Globus pallidus (tissue), 1 donor: ENCODE data around the gene ACTL8.

Source experiments
- DNase-seq: peaks from one replicate; pipeline ENCODE4 v3.0.0-alpha.2; 2015; ENCODE audit warnings: low spot score

Gene ACTL8

GRCh38 chr1:17845583-17845982 is 90.5 kb downstream of the ACTL8 start:
- no peak for DNase-seq

- no peak for DNase-seq
Measured at GRCh38 chr1:17846341-17846740, 91.2 kb downstream of the ACTL8 start.

GRCh38 chr1:17847111-17847510 is 92.0 kb downstream of the ACTL8 start:
- no peak for DNase-seq

- no peak for DNase-seq
Measured at GRCh38 chr1:17849216-17849615, 94.1 kb downstream of the ACTL8 start.

GRCh38 chr1:17851056-17851455 is 95.9 kb downstream of the ACTL8 start:
- DNase-seq, result no peak

GRCh38 chr1:17852383-17852782 is 97.2 kb downstream of the ACTL8 start:
- DNase-seq, result no peak

- DNase-seq, result no peak
Measured at GRCh38 chr1:17853241-17853935, 98.3 kb downstream of the ACTL8 start.

- no peak for DNase-seq
Measured at GRCh38 chr1:17856496-17857108, 101.5 kb downstream of the ACTL8 start.

GRCh38 chr1:17857109-17857499 is 102.0 kb downstream of the ACTL8 start:
- DNase-seq, result no peak

- DNase-seq, result no peak
Measured at GRCh38 chr1:17857996-17858395, 102.9 kb downstream of the ACTL8 start.

- DNase-seq, result no peak
Measured at GRCh38 chr1:17860812-17861211, 105.7 kb downstream of the ACTL8 start.

GRCh38 chr1:17861685-17862084 is 106.6 kb downstream of the ACTL8 start:
- DNase-seq, result no peak

GRCh38 chr1:17862121-17862520 is 107.0 kb downstream of the ACTL8 start:
- no peak for DNase-seq

- no peak for DNase-seq
Measured at GRCh38 chr1:17865912-17866739, 111.0 kb downstream of the ACTL8 start.

GRCh38 chr1:17866740-17867029 is 111.6 kb downstream of the ACTL8 start:
- no peak for DNase-seq

- DNase-seq, result no peak
Measured at GRCh38 chr1:17867470-17867869, 112.3 kb downstream of the ACTL8 start.

- no peak for DNase-seq
Measured at GRCh38 chr1:17869815-17870214, 114.7 kb downstream of the ACTL8 start.

GRCh38 chr1:17870679-17871078 is 115.5 kb downstream of the ACTL8 start:
- DNase-seq, result no peak

GRCh38 chr1:17873007-17873675 is 118.0 kb downstream of the ACTL8 start:
- DNase-seq, result no peak

GRCh38 chr1:17874231-17874630 is 119.1 kb downstream of the ACTL8 start:
- DNase-seq, result no peak

- DNase-seq, result no peak
Measured at GRCh38 chr1:17874710-17875109, 119.6 kb downstream of the ACTL8 start.

- no peak for DNase-seq
Measured at GRCh38 chr1:17875171-17875881, 120.2 kb downstream of the ACTL8 start.
